IPS DF 4.7 (cell line): ENCODE measurements around the gene PHRF1.
"Not testable (repeated sequence)": the region's sequence is repeated elsewhere in the genome, so short reads cannot be mapped to it uniquely, and the experiment has no call there.

Experiments used
- DNase-seq: peaks from one replicate; pipeline ENCODE4 v3.0.0-alpha.2; 2013; ENCODE audit warnings: low spot score; ENCODE audit errors: extremely low read depth

The PHRF1 gene

GRCh38 chr11:627308-627576, 51.0 kb downstream of the PHRF1 start:
- no peak for DNase-seq

GRCh38 chr11:628056-628455, 51.8 kb downstream of the PHRF1 start:
- DNase-seq: no peak

GRCh38 chr11:629237-629583, 52.9 kb downstream of the PHRF1 start:
- DNase-seq: no peak

- DNase-seq: no peak
These were observed 54.6 kb downstream of the PHRF1 start for GRCh38 chr11:630871-631270.

GRCh38 chr11:635945-636510, 59.8 kb downstream of the PHRF1 start:
- no peak for DNase-seq

- no peak for DNase-seq
These were observed 60.5 kb downstream of the PHRF1 start, which contains the start of gene DRD4 for GRCh38 chr11:636511-637332. Gene DRD4, plus strand, starts transcription at chr11:637269. Its CDS starts 36 bp downstream, at chr11:637305.

GRCh38 chr11:637333-637592, 61.0 kb downstream of the PHRF1 start:
- no peak for DNase-seq

- no peak for DNase-seq
These were observed 61.6 kb downstream of the PHRF1 start for GRCh38 chr11:637593-638521.

GRCh38 chr11:638631-639331, 62.5 kb downstream of the PHRF1 start:
- no peak for DNase-seq

GRCh38 chr11:639332-639955, 63.2 kb downstream of the PHRF1 start:
- no peak for DNase-seq

- no peak for DNase-seq
These were observed 63.9 kb downstream of the PHRF1 start for GRCh38 chr11:640021-640706.

GRCh38 chr11:641806-642370, 65.6 kb downstream of the PHRF1 start:
- DNase-seq: no peak

- no peak for DNase-seq
These were observed 67.1 kb downstream of the PHRF1 start for GRCh38 chr11:643366-643765.

- no peak for DNase-seq
These were observed 67.8 kb downstream of the PHRF1 start for GRCh38 chr11:643849-644738.

GRCh38 chr11:645536-645935, 69.3 kb downstream of the PHRF1 start:
- DNase-seq: no peak

GRCh38 chr11:646214-646613, 69.9 kb downstream of the PHRF1 start:
- DNase-seq: no peak

GRCh38 chr11:647672-648158, 71.4 kb downstream of the PHRF1 start:
- not testable (repeated sequence) for DNase-seq

GRCh38 chr11:650482-650881, 74.2 kb downstream of the PHRF1 start:
- no peak for DNase-seq

GRCh38 chr11:653136-653535, 76.9 kb downstream of the PHRF1 start:
- DNase-seq: not testable (repeated sequence)
